Measurements from ENCODE around the gene LYPD4.

Gene LYPD4

DNA sequence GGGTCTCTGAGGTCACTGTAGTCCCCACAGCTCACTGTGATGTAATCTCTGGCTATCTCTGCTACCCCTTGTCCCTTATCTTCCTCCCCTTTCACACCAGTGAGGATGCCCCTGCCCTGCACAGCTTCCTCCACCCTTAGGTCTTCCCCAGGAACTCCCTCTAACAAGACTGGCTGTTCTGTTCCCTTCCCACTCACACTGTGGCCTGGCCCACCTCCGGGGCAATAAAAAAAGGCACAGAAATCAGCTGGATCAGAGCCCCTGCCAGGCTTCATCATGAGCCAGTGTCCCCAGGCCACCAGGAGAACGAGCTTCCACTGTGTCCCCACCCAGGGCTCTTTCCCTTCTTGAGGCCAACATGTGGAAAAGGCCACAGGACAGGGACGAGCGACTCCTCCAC, 43.5 kb downstream of the LYPD4 start:
- Histone ChIP-seq H2AFZ (ENCODE audit: low read length) (no peak overlapping the region), H3K4me3 (ENCODE audit: low read length) (no peak overlapping the region), H3K27me3 (replicated peaks; ENCODE audit: insufficient read depth, low read length) (peaks cover 87% of the 10 kb centered on the region), H3K4me1 (ENCODE audit: low read length) (no peaks in the 10 kb centered on the region), H3K36me3 (replicated peaks; ENCODE audit: insufficient read depth, low read length) (no peaks in the 10 kb centered on the region), H3K9me2 (replicated peaks; ENCODE audit: insufficient read depth, low read length) (no peaks in the 10 kb centered on the region), H3K27ac (ENCODE audit: low read length) (no peak overlapping the region), H3K9me3 (replicated peaks; ENCODE audit: insufficient read depth, low read length) (no peaks in the 10 kb centered on the region), H4K20me1 (ENCODE audit: insufficient read depth, low read length) (no peaks in the 10 kb centered on the region), H3K4me2 (ENCODE audit: low read depth, low read length) (no peak overlapping the region), H3K79me2 (ENCODE audit: low read length) (no peaks in the 10 kb centered on the region), H3F3A (ENCODE audit: insufficient read depth, low read length) (no peaks in the 10 kb centered on the region), H3K9ac (ENCODE audit: low read length) (no peak overlapping the region)
- TF ChIP-seq CTCF (IDR thresholded peaks at IDR 0.05; ENCODE audit: low read length): no peak
- TF ChIP-seq EZH2phosphoT487 (IDR thresholded peaks at IDR 0.05; ENCODE audit: low read length): no peak
- TF ChIP-seq EZH2 (optimal IDR thresholded peaks at IDR 0.05; ENCODE audit: low read depth, low read length): no peak
- DNase-seq: no peak

DNA sequence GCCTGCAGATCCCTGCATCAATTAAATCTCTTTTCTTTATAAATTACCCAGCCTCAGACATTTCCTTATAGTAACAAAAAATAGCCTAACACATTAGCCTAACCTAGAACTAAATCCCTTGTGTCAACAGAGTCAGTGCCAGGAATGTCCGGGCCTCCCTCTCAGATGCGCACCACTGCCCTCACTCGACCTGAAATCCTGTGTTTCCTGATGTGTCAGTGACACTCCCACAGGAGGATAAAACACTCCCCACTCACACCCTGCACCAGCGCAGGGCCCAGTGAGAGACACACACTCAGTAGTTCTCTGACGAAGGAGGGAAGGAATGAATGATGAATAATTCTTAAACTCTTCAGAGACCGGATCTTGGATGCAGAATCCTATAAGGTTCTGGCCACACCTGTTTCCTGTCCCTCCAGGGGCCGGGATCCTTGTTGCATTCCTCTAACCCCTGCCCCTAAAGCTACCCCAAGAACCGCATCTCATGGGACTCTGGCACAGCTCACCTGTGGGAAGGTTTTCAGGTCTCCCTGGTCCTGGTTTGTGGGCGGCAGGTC, 45.0 kb downstream of the LYPD4 start:
- Histone ChIP-seq H3K9me3 (replicated peaks; ENCODE audit: insufficient read depth, low read length) (no peaks in the 10 kb centered on the region), H3K36me3 (replicated peaks; ENCODE audit: insufficient read depth, low read length) (no peaks in the 10 kb centered on the region), H3K4me2 (ENCODE audit: low read depth, low read length) (no peak overlapping the region), H3F3A (ENCODE audit: insufficient read depth, low read length) (no peaks in the 10 kb centered on the region), H3K79me2 (ENCODE audit: low read length) (no peaks in the 10 kb centered on the region), H3K9ac (ENCODE audit: low read length) (no peak overlapping the region), H4K20me1 (ENCODE audit: insufficient read depth, low read length) (no peaks in the 10 kb centered on the region), H3K4me1 (ENCODE audit: low read length) (no peaks in the 10 kb centered on the region), H2AFZ (ENCODE audit: low read length) (no peak overlapping the region), H3K27me3 (replicated peaks; ENCODE audit: insufficient read depth, low read length) (peaks cover 87% of the 10 kb centered on the region), H3K4me3 (ENCODE audit: low read length) (no peak overlapping the region), H3K9me2 (replicated peaks; ENCODE audit: insufficient read depth, low read length) (no peaks in the 10 kb centered on the region), H3K27ac (ENCODE audit: low read length) (no peak overlapping the region)
- no peak for DNase-seq
- TF ChIP-seq EZH2phosphoT487 (IDR thresholded peaks at IDR 0.05; ENCODE audit: low read length) (no peak), EZH2 (optimal IDR thresholded peaks at IDR 0.05; ENCODE audit: low read depth, low read length) (no peak), CTCF (IDR thresholded peaks at IDR 0.05; ENCODE audit: low read length) (no peak)

- H3K4me3 ChIP-seq (ENCODE audit: low read length): no peak overlapping the region
- no peak overlapping the region for H2AFZ ChIP-seq (ENCODE audit: low read length)
- no peak overlapping the region for H3K27ac ChIP-seq (ENCODE audit: low read length)
- H3K4me2 ChIP-seq (ENCODE audit: low read depth, low read length): no peak overlapping the region
- H3K9me2 ChIP-seq (replicated peaks; ENCODE audit: insufficient read depth, low read length): no peaks in the 10 kb centered on the region
- no peaks in the 10 kb centered on the region for H3F3A ChIP-seq (ENCODE audit: insufficient read depth, low read length)
- no peaks in the 10 kb centered on the region for H4K20me1 ChIP-seq (ENCODE audit: insufficient read depth, low read length)
- DNase-seq: no peak
- H3K4me1 ChIP-seq (ENCODE audit: low read length): no peaks in the 10 kb centered on the region
- TF ChIP-seq EZH2 (optimal IDR thresholded peaks at IDR 0.05; ENCODE audit: low read depth, low read length): no peak
- no peak for TF ChIP-seq EZH2phosphoT487 (IDR thresholded peaks at IDR 0.05; ENCODE audit: low read length)
- no peak for TF ChIP-seq CTCF (IDR thresholded peaks at IDR 0.05; ENCODE audit: low read length)
- no peaks in the 10 kb centered on the region for H3K36me3 ChIP-seq (replicated peaks; ENCODE audit: insufficient read depth, low read length)
- no peaks in the 10 kb centered on the region for H3K9me3 ChIP-seq (replicated peaks; ENCODE audit: insufficient read depth, low read length)
- no peaks in the 10 kb centered on the region for H3K79me2 ChIP-seq (ENCODE audit: low read length)
- H3K27me3 ChIP-seq (replicated peaks; ENCODE audit: insufficient read depth, low read length): peaks cover 89% of the 10 kb centered on the region
- no peak overlapping the region for H3K9ac ChIP-seq (ENCODE audit: low read length)
Observed at GRCh38 chr19:41796901-41797300, 47.6 kb downstream of the LYPD4 start.
